Trophoblast cell (in vitro differentiated cells and primary cell): Measurements from ENCODE around the gene ZKSCAN7.

Experiments used
- DNase-seq, 2 donors: peaks; one replicate each; pipeline ENCODE4 v3.0.0-alpha.2; 2016
- H2AFZ ChIP-seq: 2 replicates; pipeline ENCODE4 v1.6.1; 2013; ENCODE audit warnings: low read length, moderate library complexity, mild to moderate bottlenecking; ENCODE audit not compliant: insufficient read depth, poor library complexity
- H2AK5ac ChIP-seq: 2 replicates; pipeline ENCODE4 v1.6.1; 2013; ENCODE audit warnings: mild to moderate bottlenecking, low read length
- H2BK120ac ChIP-seq: 2 replicates; pipeline ENCODE4 v1.6.1; 2013; ENCODE audit warnings: low read length, mild to moderate bottlenecking, moderate library complexity; ENCODE audit not compliant: insufficient read depth, poor library complexity
- H2BK12ac ChIP-seq: 2 replicates; pipeline ENCODE4 v1.6.1; 2013; ENCODE audit warnings: mild to moderate bottlenecking, low read length, moderate library complexity
- H2BK5ac ChIP-seq: 2 replicates; pipeline ENCODE4 v1.6.1; 2013; ENCODE audit warnings: low read length, low read depth, moderate library complexity, mild to moderate bottlenecking; ENCODE audit not compliant: poor library complexity
- H3K14ac ChIP-seq: 2 replicates; pipeline ENCODE4 v1.6.1; 2013; ENCODE audit warnings: mild to moderate bottlenecking, low read length
- H3K18ac ChIP-seq: 2 replicates; pipeline ENCODE4 v1.6.1; 2013; ENCODE audit warnings: mild to moderate bottlenecking, low read length
- H3K23ac ChIP-seq: 2 replicates; pipeline ENCODE4 v1.6.1; 2013; ENCODE audit warnings: low read length
- H3K27ac ChIP-seq: 2 replicates; pipeline ENCODE4 v1.5.1; 2013; ENCODE audit warnings: low read depth, mild to moderate bottlenecking, inconsistent platforms, low read length, moderate library complexity
- H3K27me3 ChIP-seq: 2 replicates; pipeline ENCODE4 v1.6.1; 2013; ENCODE audit warnings: inconsistent platforms, mild to moderate bottlenecking, low read length, moderate library complexity; ENCODE audit not compliant: insufficient read depth
- H3K36me3 ChIP-seq, 2 experiments: 1 replicate in 1 of 2; 2 replicates in 1 of 2; pipeline ENCODE4 v1.6.1; 2013; ENCODE audit warnings: low read length in 2 of 2, mild to moderate bottlenecking in 2 of 2, moderate library complexity in 1 of 2; ENCODE audit not compliant: insufficient read depth in 2 of 2, control insufficient read depth in 1 of 2
- H3K4ac ChIP-seq: 2 replicates; pipeline ENCODE4 v1.6.1; 2013; ENCODE audit warnings: low read depth, mild to moderate bottlenecking, low read length, moderate library complexity
- H3K4me1 ChIP-seq, 2 experiments: 1 replicate in 1 of 2; 2 replicates in 1 of 2; pipeline ENCODE4 v1.6.1; 2013; ENCODE audit warnings: low read length in 2 of 2, mild to moderate bottlenecking in 2 of 2, moderate library complexity in 1 of 2; ENCODE audit not compliant: insufficient read depth in 2 of 2, control insufficient read depth in 1 of 2
- H3K4me2 ChIP-seq: 2 replicates; pipeline ENCODE4 v1.6.1; 2013; ENCODE audit warnings: inconsistent platforms, mild to moderate bottlenecking, low read length, moderate library complexity
- H3K4me3 ChIP-seq: 2 replicates; pipeline ENCODE4 v1.5.1; 2013; ENCODE audit warnings: mild to moderate bottlenecking, low read depth, low read length, inconsistent platforms
- H3K79me1 ChIP-seq: one replicate; pipeline ENCODE4 v1.6.1; 2013; ENCODE audit warnings: low read length
- H3K79me2 ChIP-seq: 2 replicates; pipeline ENCODE4 v1.6.1; 2013; ENCODE audit warnings: low read length, mild to moderate bottlenecking; ENCODE audit not compliant: control insufficient read depth, insufficient read depth, poor library complexity
- H3K9ac ChIP-seq: 2 replicates; pipeline ENCODE4 v1.6.1; 2013; ENCODE audit warnings: mild to moderate bottlenecking, low read length
- H3K9me3 ChIP-seq: 2 replicates; pipeline ENCODE4 v1.6.1; 2013; ENCODE audit warnings: low read depth, mild to moderate bottlenecking, control low read depth, inconsistent platforms, low read length; ENCODE audit not compliant: insufficient read depth
- H4K12ac ChIP-seq: 2 replicates; pipeline ENCODE4 v1.6.1; 2013; ENCODE audit warnings: low read depth, mild to moderate bottlenecking, low read length, moderate library complexity
- H4K8ac ChIP-seq: 2 replicates; pipeline ENCODE4 v1.6.1; 2013; ENCODE audit warnings: low read depth, mild to moderate bottlenecking, low read length, moderate library complexity
- H4K91ac ChIP-seq: one replicate; pipeline ENCODE4 v1.6.1; 2013; ENCODE audit warnings: low read depth, mild to moderate bottlenecking, low read length, moderate library complexity
- WGBS: extraction: QIAGEN DNeasy Blood & Tissue Kit; methylation state at CpG from one replicate; pipeline ENCODE4 v1.1.7; 2013; ENCODE audit warnings: missing lambda C conversion rate; ENCODE audit not compliant: insufficient read length, insufficient coverage; ENCODE audit errors: extremely low coverage; 5-methylcytosine and 5-hydroxymethylcytosine counted together

The ZKSCAN7 gene

GRCh38 chr3:44562147-44562546 lies 7.2 kb downstream of the ZKSCAN7 start:
- WGBS: no CpG with 5 or more reads among the region's 3 CpGs
- no peak overlapping the region for H4K12ac ChIP-seq

DNA sequence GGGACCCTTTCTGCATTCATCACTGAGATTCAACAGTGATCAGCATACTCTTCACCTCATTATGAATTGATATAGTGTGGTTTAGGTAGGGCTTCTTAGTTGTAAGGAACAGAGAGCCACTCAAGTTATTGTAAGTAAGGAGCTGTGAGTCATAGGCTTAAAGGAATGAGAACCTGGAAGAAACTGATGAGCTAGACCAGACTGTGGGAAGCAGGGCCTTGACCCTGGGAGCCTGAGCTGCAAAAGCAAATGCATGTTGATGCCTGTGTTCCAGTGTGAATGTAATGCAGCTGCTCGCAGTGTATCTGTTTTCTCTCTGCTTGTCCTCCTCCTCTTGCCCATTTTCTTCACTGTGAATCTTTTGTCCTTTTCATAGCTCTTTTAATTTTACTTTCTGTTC lies 13.6 kb downstream of the ZKSCAN7 start:
- Histone ChIP-seq H3K27ac (no peak overlapping the region), H2BK12ac (no peak overlapping the region), H3K9ac (no peak overlapping the region), H4K8ac (no peak overlapping the region), H3K23ac (no peak overlapping the region), H3K4me1 (no peaks in the 10 kb centered on the region), H3K4me2 (no peak overlapping the region), H2AK5ac (no peak overlapping the region), H3K79me1 (no peaks in the 10 kb centered on the region), H3K79me2 (no peaks in the 10 kb centered on the region), H3K4me3 (no peak overlapping the region), H4K91ac (no peak overlapping the region), H3K18ac (no peak overlapping the region), H2BK5ac (no peak overlapping the region), H2AFZ (no peak overlapping the region), H2BK120ac (no peak overlapping the region), H4K12ac (no peak overlapping the region), H3K27me3 (no peaks in the 10 kb centered on the region), H3K14ac (no peak overlapping the region), H3K9me3 (peaks cover 13% of the 10 kb centered on the region), H3K4ac (no peak overlapping the region), H3K36me3 (peaks cover 8 to 28% of the 10 kb centered on the region in 2 experiments)
- no peak for DNase-seq
- WGBS: no CpG with 5 or more reads among the region's 1 CpG

More at GRCh38 chr3:44562147-44562546, 7.2 kb downstream of the ZKSCAN7 start:
- Histone ChIP-seq H2BK12ac (no peak overlapping the region), H3K36me3 (peaks cover 13 to 19% of the 10 kb centered on the region in 2 experiments), H3K4me1 (no peaks in the 10 kb centered on the region), H2AFZ (no peak overlapping the region), H2BK5ac (no peak overlapping the region), H3K14ac (no peak overlapping the region), H3K18ac (no peak overlapping the region), H3K27ac (no peak overlapping the region), H3K23ac (no peak overlapping the region), H2AK5ac (no peak overlapping the region), H3K27me3 (no peaks in the 10 kb centered on the region), H3K79me1 (no peaks in the 10 kb centered on the region), H4K8ac (no peak overlapping the region), H3K79me2 (no peaks in the 10 kb centered on the region), H2BK120ac (no peak overlapping the region), H3K4ac (no peak overlapping the region), H4K91ac (no peak overlapping the region), H3K4me3 (no peak overlapping the region), H3K9ac (no peak overlapping the region), H3K9me3 (peaks cover 8% of the 10 kb centered on the region), H3K4me2 (no peak overlapping the region)
- no peak for DNase-seq

DNA sequence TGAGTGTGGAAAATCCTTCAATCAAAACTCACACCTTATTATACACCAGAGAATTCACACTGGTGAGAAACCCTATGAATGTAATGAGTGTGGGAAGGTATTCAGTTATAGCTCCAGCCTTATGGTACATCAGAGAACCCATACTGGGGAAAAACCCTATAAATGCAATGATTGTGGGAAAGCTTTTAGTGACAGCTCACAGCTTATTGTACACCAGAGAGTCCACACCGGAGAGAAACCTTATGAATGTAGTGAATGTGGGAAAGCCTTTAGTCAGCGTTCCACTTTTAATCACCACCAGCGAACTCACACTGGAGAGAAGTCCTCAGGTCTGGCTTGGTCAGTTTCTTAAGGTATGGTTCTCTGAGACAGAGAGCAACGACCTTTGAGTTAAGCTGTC lies 16.0 kb downstream of the ZKSCAN7 start:
- no peak overlapping the region for H3K27ac ChIP-seq
- no peaks in the 10 kb centered on the region for H3K27me3 ChIP-seq
- H3K79me1 ChIP-seq: no peaks in the 10 kb centered on the region
- H2BK12ac ChIP-seq: no peak overlapping the region
- H4K8ac ChIP-seq: no peak overlapping the region
- H3K79me2 ChIP-seq: no peaks in the 10 kb centered on the region
- no peak overlapping the region for H3K18ac ChIP-seq
- no peak overlapping the region for H2AK5ac ChIP-seq
- no peak overlapping the region for H2BK120ac ChIP-seq
- H3K23ac ChIP-seq: no peak overlapping the region
- no peaks in the 10 kb centered on the region for H3K4me1 ChIP-seq
- H3K14ac ChIP-seq: no peak overlapping the region
- no peak for DNase-seq
- peaks cover 6 to 24% of the 10 kb centered on the region in 2 experiments for H3K36me3 ChIP-seq
- no peak overlapping the region for H3K4ac ChIP-seq
- H2AFZ ChIP-seq: no peak overlapping the region
- H3K9ac ChIP-seq: no peak overlapping the region
- H3K4me2 ChIP-seq: no peak overlapping the region
- no CpG with 5 or more reads among the region's 4 CpGs for WGBS
- no peak overlapping the region for H3K4me3 ChIP-seq
- H3K9me3 ChIP-seq: peaks cover 13% of the 10 kb centered on the region
- no peak overlapping the region for H4K12ac ChIP-seq
- no peak overlapping the region for H2BK5ac ChIP-seq
- H4K91ac ChIP-seq: no peak overlapping the region

GRCh38 chr3:44576613-44577012 lies 21.6 kb downstream of the ZKSCAN7 start:
- H3K14ac ChIP-seq: no peak overlapping the region
- H3K4me3 ChIP-seq: no peak overlapping the region
- H3K4me2 ChIP-seq: no peak overlapping the region
- no peak overlapping the region for H3K9ac ChIP-seq
- H3K36me3 ChIP-seq: peaks cover 4 to 9% of the 10 kb centered on the region in 2 experiments
- H2AFZ ChIP-seq: no peak overlapping the region
- H3K18ac ChIP-seq: no peak overlapping the region
- no peaks in the 10 kb centered on the region for H3K79me1 ChIP-seq
- H4K91ac ChIP-seq: no peak overlapping the region
- H3K79me2 ChIP-seq: no peaks in the 10 kb centered on the region
- no peaks in the 10 kb centered on the region for H3K4me1 ChIP-seq
- no peak for DNase-seq
- H4K12ac ChIP-seq: no peak overlapping the region
- no peak overlapping the region for H2AK5ac ChIP-seq
- no peaks in the 10 kb centered on the region for H3K27me3 ChIP-seq
- no peak overlapping the region for H2BK5ac ChIP-seq
- H4K8ac ChIP-seq: no peak overlapping the region
- no peak overlapping the region for H3K27ac ChIP-seq
- peaks cover 9% of the 10 kb centered on the region for H3K9me3 ChIP-seq
- no peak overlapping the region for H2BK12ac ChIP-seq
- H3K4ac ChIP-seq: no peak overlapping the region
- H2BK120ac ChIP-seq: no peak overlapping the region
- no peak overlapping the region for H3K23ac ChIP-seq
